Activated CD4-positive, alpha-beta T cell treated with anti-CD3 and anti-CD28 coated beads, Interleukin-2, Interleukin-4, amounts not matched to agents 100 ng/mL and 50 ng/mL, durations not matched to agents 16 hours and 8 hours (primary cell): ENCODE data around the gene NMS.
"Not testable (repeated sequence)": the region's sequence is repeated elsewhere in the genome, so short reads cannot be mapped to it uniquely, and the experiment has no call there.

Experiments
- DNase-seq: peaks from one replicate; pipeline ENCODE4 v3.0.0-alpha.2; 2020; ENCODE audit warnings: low spot score

NMS gene

GRCh38 chr2:100470182-100470581 lies at the start of gene NMS:
Gene NMS (plus strand): TSS chr2:100470482. CDS start chr2:100470489, 7 bp downstream.
- DNase-seq, result no peak

GRCh38 chr2:100422320-100423055 lies 47.8 kb upstream of the NMS start:
- DNase-seq, result no peak

GRCh38 chr2:100423631-100424030 lies 46.7 kb upstream of the NMS start:
- no peak for DNase-seq

GRCh38 chr2:100424277-100424875 lies 45.9 kb upstream of the NMS start:
- DNase-seq, result no peak

GRCh38 chr2:100425107-100425506 lies 45.2 kb upstream of the NMS start:
- no peak for DNase-seq

- no peak for DNase-seq
These were observed 44.5 kb upstream of the NMS start for GRCh38 chr2:100425573-100426383.

GRCh38 chr2:100426384-100426720 lies 43.9 kb upstream of the NMS start:
- no peak for DNase-seq

- DNase-seq, result no peak
These were observed 43.2 kb upstream of the NMS start for GRCh38 chr2:100427111-100427510.

GRCh38 chr2:100427627-100428258 lies 42.5 kb upstream of the NMS start:
- DNase-seq, result peak; percentile 38

- DNase-seq, result no peak
These were observed 40.6 kb upstream of the NMS start for GRCh38 chr2:100429726-100430125.

GRCh38 chr2:100437751-100438150 lies 32.5 kb upstream of the NMS start:
- DNase-seq, result no peak

GRCh38 chr2:100446696-100447095 lies 23.6 kb upstream of the NMS start:
- no peak for DNase-seq

- DNase-seq, result no peak
These were observed 19.2 kb upstream of the NMS start for GRCh38 chr2:100451092-100451491.

GRCh38 chr2:100451734-100452133 lies 18.5 kb upstream of the NMS start:
- DNase-seq, result no peak

GRCh38 chr2:100453853-100454252 lies 16.4 kb upstream of the NMS start:
- no peak for DNase-seq

GRCh38 chr2:100456357-100456756 lies 13.9 kb upstream of the NMS start:
- DNase-seq, result not testable (repeated sequence)

GRCh38 chr2:100460904-100461530 lies 9.3 kb upstream of the NMS start:
- no peak for DNase-seq

- DNase-seq, result peak; percentile 4
These were observed 724 bp downstream of the NMS start for GRCh38 chr2:100470898-100471514.

- no peak for DNase-seq
These were observed 6.3 kb downstream of the NMS start for GRCh38 chr2:100476606-100477005.

- DNase-seq, result no peak
These were observed 12.5 kb downstream of the NMS start for GRCh38 chr2:100482741-100483140.

GRCh38 chr2:100483895-100484294 lies 13.6 kb downstream of the NMS start:
- no peak for DNase-seq

- DNase-seq, result no peak
These were observed 14.1 kb downstream of the NMS start for GRCh38 chr2:100484390-100484789.
